Measurements from ENCODE around the gene DIPK2B. TPM values are rescaled to one million over a fixed set of nuclear protein-coding genes. Genes with fewer than 3 reads are reported as not detected.

Gene DIPK2B
- total RNA-seq: 10 to 100 TPM in 1 of 2 donors, 1 to 10 TPM in 1; 6.3 to 14.4 TPM

DNA sequence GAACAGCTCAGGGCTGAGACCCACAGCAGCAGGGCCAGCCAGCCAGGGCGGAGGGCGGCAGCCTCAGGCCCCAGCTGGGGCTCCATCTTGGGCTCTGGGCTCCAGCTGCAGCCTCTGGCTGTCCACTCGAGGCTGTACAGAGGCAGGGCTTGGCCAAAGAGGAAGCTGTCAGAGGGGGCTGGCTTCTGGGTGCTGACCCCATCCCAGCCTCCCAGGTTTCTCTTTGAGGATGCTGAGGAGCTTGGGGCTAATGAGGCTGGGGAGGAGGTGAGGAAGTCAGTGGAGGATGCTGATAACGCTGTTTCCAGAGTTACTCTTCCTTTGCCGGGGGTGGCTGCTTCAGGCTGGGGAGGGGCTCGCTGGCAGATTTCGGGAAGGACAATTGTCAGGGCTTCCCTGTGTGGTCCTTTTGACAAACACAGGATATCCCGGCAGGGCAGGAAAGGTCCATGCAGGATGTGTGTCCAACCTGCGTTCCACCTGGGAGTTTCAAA is at the start of gene DIPK2B:
Gene DIPK2B, minus strand, starts transcription at position 136 of the 494 bp plus-strand sequence. Its CDS starts 50 bp downstream, at position 86.
- peaks cover 0 to 8% of the 10 kb centered on the region in 2 donors for H3K9me3 ChIP-seq
- H3K4me1 ChIP-seq: peaks cover 0 to 8% of the 10 kb centered on the region in 2 donors
- no peak for DNase-seq (ENCODE audit: low spot score)
- no peaks in the 10 kb centered on the region for H3K36me3 ChIP-seq
- peak within 1 kb of the TSS in 1 of 2 donors; percentile 65 for H3K27ac ChIP-seq
- peaks cover 0 to 4% of the 10 kb centered on the region in 2 donors for H3K27me3 ChIP-seq
- TF ChIP-seq, protein P1, sequence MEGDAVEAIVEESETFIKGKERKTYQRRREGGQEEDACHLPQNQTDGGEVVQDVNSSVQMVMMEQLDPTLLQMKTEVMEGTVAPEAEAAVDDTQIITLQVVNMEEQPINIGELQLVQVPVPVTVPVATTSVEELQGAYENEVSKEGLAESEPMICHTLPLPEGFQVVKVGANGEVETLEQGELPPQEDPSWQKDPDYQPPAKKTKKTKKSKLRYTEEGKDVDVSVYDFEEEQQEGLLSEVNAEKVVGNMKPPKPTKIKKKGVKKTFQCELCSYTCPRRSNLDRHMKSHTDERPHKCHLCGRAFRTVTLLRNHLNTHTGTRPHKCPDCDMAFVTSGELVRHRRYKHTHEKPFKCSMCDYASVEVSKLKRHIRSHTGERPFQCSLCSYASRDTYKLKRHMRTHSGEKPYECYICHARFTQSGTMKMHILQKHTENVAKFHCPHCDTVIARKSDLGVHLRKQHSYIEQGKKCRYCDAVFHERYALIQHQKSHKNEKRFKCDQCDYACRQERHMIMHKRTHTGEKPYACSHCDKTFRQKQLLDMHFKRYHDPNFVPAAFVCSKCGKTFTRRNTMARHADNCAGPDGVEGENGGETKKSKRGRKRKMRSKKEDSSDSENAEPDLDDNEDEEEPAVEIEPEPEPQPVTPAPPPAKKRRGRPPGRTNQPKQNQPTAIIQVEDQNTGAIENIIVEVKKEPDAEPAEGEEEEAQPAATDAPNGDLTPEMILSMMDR (IDR thresholded peaks at IDR 0.05): no peak
- H3K4me3 ChIP-seq: peak within 1 kb of the TSS; percentile 23 to 38

GRCh38 chrX:45240301-45240700 is 39.6 kb upstream of the DIPK2B start:
- Histone ChIP-seq H3K4me1 (no peaks in the 10 kb centered on the region), H3K9me3 (no peaks in the 10 kb centered on the region), H3K27me3 (no peaks in the 10 kb centered on the region), H3K4me3 (no peak overlapping the region), H3K27ac (no peak overlapping the region), H3K36me3 (no peaks in the 10 kb centered on the region)
- no peak for DNase-seq (ENCODE audit: low spot score)
- TF ChIP-seq, protein P1 (IDR thresholded peaks at IDR 0.05): no peak

GRCh38 chrX:45238489-45238888 is 37.8 kb upstream of the DIPK2B start:
- Histone ChIP-seq H3K27ac (no peak overlapping the region), H3K4me1 (no peaks in the 10 kb centered on the region), H3K9me3 (no peaks in the 10 kb centered on the region), H3K27me3 (no peaks in the 10 kb centered on the region), H3K4me3 (no peak overlapping the region), H3K36me3 (no peaks in the 10 kb centered on the region)
- no peak for DNase-seq (ENCODE audit: low spot score)
- TF ChIP-seq, protein P1 (IDR thresholded peaks at IDR 0.05): no peak

DNA sequence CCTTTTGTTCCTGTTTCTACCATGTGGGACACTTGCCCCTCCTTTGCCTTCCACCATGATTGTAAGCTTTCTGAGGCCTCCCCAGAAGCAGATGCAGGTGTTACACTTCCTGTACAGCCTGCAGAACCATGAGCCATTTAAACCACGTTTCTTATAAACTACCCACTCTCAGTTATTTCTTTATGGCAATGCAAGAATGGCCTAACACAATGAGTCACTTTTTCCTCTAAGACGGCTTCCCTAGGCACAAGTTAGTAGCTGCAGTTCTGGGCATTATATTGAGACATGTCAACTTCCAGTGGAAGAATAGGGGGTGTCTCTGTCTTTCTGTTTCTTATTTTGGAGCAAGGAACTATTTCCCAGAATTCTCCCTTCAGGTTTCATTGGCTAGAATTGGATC is 32.9 kb upstream of the DIPK2B start:
- Histone ChIP-seq H3K36me3 (no peaks in the 10 kb centered on the region), H3K4me1 (no peaks in the 10 kb centered on the region), H3K27me3 (no peaks in the 10 kb centered on the region), H3K27ac (no peak overlapping the region), H3K4me3 (no peak overlapping the region), H3K9me3 (no peaks in the 10 kb centered on the region)
- TF ChIP-seq, protein P1 (IDR thresholded peaks at IDR 0.05): no peak
- no peak for DNase-seq (ENCODE audit: low spot score)

GRCh38 chrX:45232139-45232538 is 31.5 kb upstream of the DIPK2B start:
- Histone ChIP-seq H3K4me3 (no peak overlapping the region), H3K4me1 (no peaks in the 10 kb centered on the region), H3K36me3 (no peaks in the 10 kb centered on the region), H3K27ac (no peak overlapping the region), H3K9me3 (no peaks in the 10 kb centered on the region), H3K27me3 (no peaks in the 10 kb centered on the region)
- TF ChIP-seq, protein P1 (IDR thresholded peaks at IDR 0.05): no peak
- no peak for DNase-seq (ENCODE audit: low spot score)

DNA sequence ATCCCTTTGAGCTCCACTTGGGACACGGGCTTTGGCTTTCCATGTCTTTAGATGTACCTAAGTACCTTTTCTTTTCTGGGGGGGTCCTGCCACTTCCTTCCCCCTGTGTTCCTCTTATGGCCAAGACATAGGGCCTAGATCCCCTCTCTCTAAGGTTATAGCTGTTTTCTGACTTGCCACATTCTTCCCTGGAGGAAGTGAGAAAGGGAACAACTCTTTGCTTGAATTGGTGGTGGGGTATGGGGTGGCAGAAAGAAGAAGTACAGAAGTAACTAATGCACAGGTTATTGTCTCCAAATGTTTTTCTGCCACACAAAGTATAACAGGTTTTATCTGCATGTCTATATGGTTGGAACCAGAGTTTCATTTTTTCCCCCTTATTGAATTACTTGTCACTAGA is 29.7 kb upstream of the DIPK2B start:
- H3K27me3 ChIP-seq: no peaks in the 10 kb centered on the region
- H3K36me3 ChIP-seq: no peaks in the 10 kb centered on the region
- no peak for DNase-seq (ENCODE audit: low spot score)
- TF ChIP-seq, protein P1 (IDR thresholded peaks at IDR 0.05): no peak
- no peak overlapping the region for H3K27ac ChIP-seq
- H3K4me3 ChIP-seq: no peak overlapping the region
- no peaks in the 10 kb centered on the region for H3K9me3 ChIP-seq
- H3K4me1 ChIP-seq: no peaks in the 10 kb centered on the region

Measured in right atrium auricular region (tissue), 2 donors.